B cell (primary cell): ENCODE results near the gene NUBP2.

Experiments used
- CTCF ChIP-seq: fragments of 200-600 bp; IDR thresholded peaks from one replicate; pipeline ENCODE4 v1.8.0; 2022; ENCODE audit warnings: antibody characterized with exemption, mild to moderate bottlenecking
- EZH2 ChIP-seq: IDR thresholded peaks from 2 replicates; pipeline ENCODE4 v1.6.1; 2012; ENCODE audit warnings: borderline replicate concordance, low read depth, mild to moderate bottlenecking, moderate library complexity, low read length; ENCODE audit not compliant: insufficient read depth, poor library complexity, severe bottlenecking

GRCh38 chr16:1767116-1767994 is 15.4 kb upstream of the NUBP2 start:
- TF ChIP-seq CTCF: no peak
- TF ChIP-seq EZH2: no peak
